Activated CD8-positive, alpha-beta memory T cell treated with anti-CD3 and anti-CD28 coated beads for 24 hours (primary cell): Measurements from ENCODE around the gene CELA3A.
A peak's percentile ranks its signal among the peaks of the same experiment; 100 is the strongest.

Experiments
- DNase-seq: peaks from one replicate; pipeline ENCODE4 v3.0.0-alpha.2; 2020

Gene CELA3A

DNA sequence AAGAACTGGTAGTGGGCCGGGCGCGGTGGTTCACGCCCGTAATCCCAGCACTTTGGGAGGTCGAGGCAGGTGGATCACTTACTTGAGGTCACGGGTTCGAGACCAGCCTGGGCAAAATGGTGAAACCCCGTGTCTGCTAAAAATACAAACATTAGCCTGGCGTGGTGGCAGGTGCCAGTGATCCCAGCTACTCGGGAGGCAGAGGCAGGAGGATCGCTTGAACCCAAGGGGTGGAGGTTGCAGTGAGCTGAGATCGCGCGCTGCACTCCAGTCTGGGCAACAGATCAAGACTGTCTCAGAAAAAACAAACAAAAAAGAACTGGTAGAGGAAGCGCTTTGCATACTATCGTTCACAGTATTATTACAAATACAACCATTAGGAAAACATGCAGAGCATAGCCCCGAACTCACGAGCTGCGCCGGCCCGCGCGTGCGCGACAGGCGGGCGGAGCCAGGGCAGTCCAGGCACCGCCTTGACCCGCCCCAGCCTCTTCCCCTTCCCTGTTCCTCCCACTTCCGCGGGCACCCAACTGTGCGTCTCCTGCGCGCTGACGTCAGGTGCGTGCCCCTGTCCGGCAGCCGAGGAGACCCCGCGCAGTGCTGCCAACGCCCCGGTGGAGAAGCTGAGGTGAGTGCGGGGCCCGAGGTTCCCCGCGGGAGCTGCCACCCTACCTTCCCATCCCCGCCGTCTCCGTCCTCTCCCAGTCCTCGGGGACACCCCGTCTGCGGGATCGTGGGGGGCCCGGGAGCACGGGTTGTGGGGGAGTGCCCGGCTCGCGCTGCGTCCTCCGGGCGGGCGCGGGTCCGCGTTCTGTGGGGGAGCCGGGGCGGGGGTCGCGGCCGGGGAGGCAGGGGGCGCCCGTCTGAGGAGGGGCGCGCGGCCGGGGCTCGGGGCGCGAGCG lies 50.9 kb downstream of the CELA3A start, which contains the start of gene CDC42:
CDC42 (plus strand) TSS at position 595 of the 902 bp plus-strand sequence. CDS start 25,770 bp downstream, outside the sequence.
- DNase-seq: peak; percentile 99

DNA sequence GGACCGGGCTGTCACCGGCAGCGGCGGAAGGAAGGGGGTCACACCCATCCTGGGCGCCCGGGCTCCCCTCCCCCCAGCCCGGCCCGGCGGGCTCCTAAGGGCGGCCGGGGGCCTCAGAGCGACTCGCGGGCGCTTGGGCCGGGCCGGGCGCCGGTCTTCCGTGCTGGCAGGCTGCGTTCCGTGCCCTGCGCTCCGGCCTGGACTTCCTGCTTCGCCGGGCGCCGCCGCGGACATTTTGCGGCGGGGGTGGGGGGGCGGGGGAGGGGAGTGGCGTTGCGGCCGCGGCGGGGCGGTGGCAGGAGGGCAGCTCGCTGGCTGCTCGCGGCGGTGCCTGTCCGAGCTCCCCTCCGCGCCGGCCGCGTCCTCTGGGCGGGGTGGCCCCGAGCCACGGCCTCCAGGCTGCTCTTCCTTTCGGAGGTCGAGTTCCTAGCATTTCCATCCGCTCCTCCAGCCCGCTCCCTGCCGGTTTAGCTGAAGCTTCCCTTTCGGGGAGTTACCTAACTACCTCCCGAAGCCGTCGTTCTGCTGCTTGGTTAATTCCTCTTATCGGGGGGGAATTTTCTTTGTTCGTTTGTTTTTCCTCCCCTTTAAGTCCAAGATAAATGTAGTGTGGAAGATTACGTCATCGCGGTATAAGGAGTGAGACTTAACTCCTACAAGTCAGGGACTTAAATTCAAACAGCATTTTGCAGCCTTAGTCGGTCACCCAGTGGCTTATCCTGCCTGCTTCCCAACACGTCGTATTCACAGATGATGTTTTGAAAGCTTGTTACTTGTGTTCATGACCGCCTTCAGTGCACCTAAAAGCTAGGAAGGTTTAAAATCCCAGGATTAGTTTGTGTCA lies 51.8 kb downstream of the CELA3A start:
- DNase-seq: peak; percentile 80

DNA sequence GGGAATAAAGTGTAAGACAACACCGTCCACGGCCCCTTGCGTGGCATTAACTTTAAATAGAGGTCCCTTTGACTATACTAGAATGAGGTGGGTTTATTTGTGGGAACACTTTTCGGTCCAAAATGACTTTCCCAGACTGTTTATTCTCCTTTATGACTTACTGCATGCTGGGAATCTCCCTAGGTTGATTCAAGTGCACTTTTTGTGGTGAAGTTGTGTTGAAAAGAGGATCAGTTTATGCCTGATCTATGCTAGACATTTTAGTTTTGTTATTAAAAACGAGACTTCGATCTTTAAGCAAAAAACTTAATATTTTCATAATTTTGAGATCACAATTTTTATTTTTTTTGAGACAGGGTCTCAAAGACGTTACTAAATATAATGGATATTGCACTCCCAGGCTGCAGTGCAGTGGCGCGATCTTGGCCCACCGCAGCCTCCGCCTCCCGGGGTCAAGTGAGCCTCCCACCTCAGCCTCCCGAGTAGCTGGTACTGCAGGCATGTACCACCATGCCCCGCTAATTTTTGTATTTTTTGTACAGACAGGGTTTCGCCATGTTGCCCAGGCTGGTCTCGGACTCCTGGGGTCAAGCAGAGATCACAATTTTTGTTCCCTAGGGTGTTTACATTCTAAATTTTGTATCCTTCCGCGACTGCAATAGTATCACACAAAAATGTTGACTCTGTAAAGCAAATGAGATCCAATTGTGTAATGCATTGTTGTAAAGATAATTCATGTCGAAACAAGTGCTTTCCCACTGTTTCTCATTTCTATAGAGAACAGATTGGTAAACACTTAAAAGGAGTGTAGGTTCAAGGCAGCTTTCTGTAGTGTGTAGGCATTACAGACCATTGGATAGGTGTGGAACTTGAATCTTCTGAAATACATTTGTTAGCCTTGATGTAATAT lies 52.7 kb downstream of the CELA3A start:
- DNase-seq: peak; percentile 56

DNA sequence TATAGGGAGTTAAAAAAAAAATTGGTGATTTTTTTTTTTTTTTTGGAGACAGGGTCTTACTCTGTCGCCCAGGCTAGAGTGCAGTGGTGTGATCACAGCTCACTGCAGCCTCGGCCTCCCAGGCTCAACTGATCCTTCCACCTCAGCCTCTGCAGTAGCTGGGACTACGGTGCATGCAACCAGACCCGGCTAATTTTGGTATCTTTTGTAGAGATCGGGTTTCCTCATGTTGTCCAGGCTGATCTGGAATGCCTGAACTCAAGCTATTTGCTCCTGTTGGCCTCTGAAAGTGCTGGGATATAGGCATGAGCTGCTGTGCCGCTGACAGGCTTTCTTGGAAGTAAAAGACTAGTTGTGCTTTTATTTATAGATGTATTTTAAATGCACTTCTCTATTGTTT lies 54.0 kb downstream of the CELA3A start:
- peak; percentile 52 for DNase-seq

DNA sequence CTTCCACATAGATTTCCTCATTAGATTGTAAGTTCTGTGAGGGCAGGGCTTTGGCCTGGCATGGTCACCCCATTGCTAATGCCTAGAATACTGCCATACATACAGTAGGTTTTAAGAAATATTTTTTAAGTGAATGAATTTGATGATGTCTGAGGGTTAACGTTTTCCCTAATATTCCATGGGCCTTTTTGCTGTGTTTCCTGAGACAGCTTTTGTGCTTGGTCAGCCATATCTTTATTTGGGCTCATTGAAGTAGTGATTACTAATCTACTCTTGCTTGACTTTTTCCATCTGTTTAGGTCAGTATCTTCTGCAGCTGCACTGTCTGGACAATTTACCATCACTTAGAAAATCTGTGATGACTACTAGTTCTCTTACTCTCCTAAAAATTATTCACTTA lies 54.6 kb downstream of the CELA3A start:
- no peak for DNase-seq

DNA sequence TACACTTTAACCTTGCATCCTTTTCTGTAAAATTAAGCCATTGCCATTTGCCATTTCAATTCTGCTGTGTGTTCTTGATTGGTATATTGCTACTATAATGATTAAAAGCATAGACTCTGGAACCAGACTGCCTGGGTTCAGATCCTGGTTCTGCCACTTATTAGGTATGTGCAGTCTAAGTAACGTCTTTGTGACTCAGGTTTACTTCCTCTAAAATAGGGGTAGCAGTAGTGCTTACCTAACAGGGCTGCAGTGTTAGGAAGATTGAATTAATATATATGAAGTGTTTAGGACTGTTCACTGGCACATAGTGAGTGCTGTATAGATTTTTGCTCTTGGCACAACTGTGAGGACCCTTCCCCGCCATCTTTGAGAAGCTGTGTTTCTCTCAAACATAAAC lies 55.5 kb downstream of the CELA3A start:
- DNase-seq: no peak

DNA sequence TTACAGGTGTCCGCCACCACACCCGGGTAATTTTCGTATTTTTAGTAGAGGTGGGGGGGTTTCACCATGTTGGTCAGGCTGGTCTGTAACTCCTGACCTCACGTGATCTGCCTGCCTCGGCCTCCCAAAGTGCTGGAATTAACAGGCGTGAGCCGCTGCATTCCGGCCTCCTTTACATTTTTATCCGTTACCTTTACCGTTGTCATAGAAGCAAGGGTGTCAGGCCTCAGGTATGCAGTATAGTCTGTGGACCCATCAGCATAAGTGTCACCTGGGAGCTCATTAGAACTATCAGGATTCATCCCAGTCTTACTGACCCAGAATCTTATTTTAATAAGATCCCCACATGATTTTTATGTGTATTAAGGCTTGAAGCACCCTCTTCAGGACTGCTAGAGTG lies 56.4 kb downstream of the CELA3A start:
- DNase-seq: peak; percentile 44
